VCaP (cell line): Measurements from ENCODE around the gene WIZ.
"Not testable (repeated sequence)": the region's sequence is repeated elsewhere in the genome, so short reads cannot be mapped to it uniquely, and the experiment has no call there.

Experiments used
- H3K27ac ChIP-seq: fragments of 450-650 bp; 2 replicates; pipeline ENCODE4 v1.5.1; 2017
- TF ChIP-seq, protein P1 (sequence below): fragments of 450-650 bp; conservative IDR thresholded peaks from 2 replicates; pipeline ENCODE4 v1.5.1; 2017; ENCODE audit warnings: mild to moderate bottlenecking, moderate library complexity

WIZ gene

DNA sequence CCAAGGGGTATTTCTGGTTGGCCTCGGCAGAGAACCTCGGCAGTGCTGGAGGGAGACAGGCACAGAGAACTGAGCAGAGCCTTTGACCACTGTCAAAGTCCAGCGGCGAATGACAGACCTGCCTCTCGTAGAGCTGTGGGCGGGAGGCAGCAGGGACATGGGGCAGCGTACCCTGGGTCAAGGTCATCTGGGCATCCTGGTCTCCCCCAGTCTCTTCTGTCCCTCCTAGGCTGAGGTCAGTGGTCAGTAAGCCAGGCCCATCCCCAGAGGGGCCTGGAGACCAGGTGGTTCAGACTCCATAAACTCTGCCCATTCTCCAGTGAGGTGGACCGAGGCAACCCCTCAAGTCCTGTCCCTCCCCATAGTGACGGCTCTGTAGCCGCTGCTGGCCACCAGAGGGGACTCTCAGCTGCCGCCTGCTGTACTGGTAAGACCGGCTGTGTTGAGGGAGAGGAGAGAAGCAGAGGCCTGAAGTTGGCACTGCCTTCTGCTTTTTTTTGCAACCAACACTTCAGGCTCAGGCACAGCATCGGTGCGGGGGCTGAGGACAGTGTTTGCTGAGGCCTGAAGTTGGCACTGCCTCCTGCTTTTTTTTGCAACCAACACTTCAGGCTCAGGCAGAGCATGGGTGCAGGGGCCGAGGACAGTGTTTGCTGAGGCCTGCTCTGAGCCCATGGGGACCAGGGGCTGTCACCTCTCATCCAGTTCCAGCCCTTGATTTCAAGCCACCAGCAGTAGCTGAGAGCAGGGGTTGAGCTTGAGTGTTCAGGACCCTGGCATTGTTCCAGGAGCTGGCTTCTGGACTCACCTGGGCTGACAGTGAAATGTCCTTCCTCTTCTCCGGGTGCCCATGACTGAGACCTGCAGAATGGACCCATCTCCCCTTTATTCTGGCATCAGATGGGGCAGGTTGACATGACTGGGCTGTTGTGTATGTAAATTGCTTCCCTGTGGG is 29.9 kb upstream of the WIZ start, which contains the start of gene PGLYRP2:
Gene PGLYRP2, minus strand, starts transcription at position 111 of the 955 bp plus-strand sequence. CDS start 130 bp downstream, outside the sequence.
- TF ChIP-seq, protein P1, sequence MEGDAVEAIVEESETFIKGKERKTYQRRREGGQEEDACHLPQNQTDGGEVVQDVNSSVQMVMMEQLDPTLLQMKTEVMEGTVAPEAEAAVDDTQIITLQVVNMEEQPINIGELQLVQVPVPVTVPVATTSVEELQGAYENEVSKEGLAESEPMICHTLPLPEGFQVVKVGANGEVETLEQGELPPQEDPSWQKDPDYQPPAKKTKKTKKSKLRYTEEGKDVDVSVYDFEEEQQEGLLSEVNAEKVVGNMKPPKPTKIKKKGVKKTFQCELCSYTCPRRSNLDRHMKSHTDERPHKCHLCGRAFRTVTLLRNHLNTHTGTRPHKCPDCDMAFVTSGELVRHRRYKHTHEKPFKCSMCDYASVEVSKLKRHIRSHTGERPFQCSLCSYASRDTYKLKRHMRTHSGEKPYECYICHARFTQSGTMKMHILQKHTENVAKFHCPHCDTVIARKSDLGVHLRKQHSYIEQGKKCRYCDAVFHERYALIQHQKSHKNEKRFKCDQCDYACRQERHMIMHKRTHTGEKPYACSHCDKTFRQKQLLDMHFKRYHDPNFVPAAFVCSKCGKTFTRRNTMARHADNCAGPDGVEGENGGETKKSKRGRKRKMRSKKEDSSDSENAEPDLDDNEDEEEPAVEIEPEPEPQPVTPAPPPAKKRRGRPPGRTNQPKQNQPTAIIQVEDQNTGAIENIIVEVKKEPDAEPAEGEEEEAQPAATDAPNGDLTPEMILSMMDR = peak; percentile 92
- H3K27ac ChIP-seq = peak within 1 kb of the TSS; percentile 96

- H3K27ac ChIP-seq = no peak overlapping the region
- TF ChIP-seq, protein P1 = no peak
Observed at GRCh38 chr19:15476325-15476724, 26.6 kb upstream of the WIZ start.

DNA sequence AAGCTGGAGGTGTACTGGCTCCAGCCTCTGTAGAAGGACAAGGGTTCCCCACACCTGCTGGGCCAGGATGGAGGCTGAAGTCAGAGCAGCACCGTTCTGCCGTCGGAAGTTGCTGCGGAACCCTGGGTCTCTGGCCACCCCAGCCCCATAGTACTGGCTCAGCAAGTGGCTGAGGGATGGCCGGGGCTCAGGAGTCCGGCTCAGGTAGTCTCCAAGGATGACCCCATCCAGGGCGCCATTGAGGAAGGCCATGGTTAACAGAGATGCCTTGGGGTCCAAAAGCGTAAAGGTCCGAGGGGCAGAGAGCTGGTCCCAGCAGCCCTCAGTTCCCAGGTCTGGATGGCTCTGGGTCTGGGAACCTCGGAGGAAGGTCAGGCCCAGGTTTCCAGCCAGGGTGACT is 25.9 kb upstream of the WIZ start:
- H3K27ac ChIP-seq = no peak overlapping the region
- TF ChIP-seq, protein P1 = no peak

GRCh38 chr19:15475169-15475568 is 25.4 kb upstream of the WIZ start:
- TF ChIP-seq, protein P1 = no peak
- no peak overlapping the region for H3K27ac ChIP-seq

- not testable (repeated sequence) for H3K27ac ChIP-seq
Observed at GRCh38 chr19:15473821-15474220, 24.1 kb upstream of the WIZ start.

GRCh38 chr19:15471639-15472101 is 21.9 kb upstream of the WIZ start:
- no peak overlapping the region for H3K27ac ChIP-seq
- TF ChIP-seq, protein P1 = no peak

- H3K27ac ChIP-seq = no peak overlapping the region
- TF ChIP-seq, protein P1 = no peak
Observed at GRCh38 chr19:15469513-15470297, 19.9 kb upstream of the WIZ start.
